NB4 (cell line): ENCODE data around the gene IL1RN.

Source experiments
- DNase-seq: peaks from one replicate; pipeline ENCODE4 v3.0.0; 2010; ENCODE audit warnings: low read depth
- H3K4me3 ChIP-seq: one replicate; pipeline ENCODE4 v1.5.1; 2011; ENCODE audit warnings: mild to moderate bottlenecking, low read depth, low read length, moderate library complexity
- MAX ChIP-seq: IDR thresholded peaks from 2 replicates; pipeline ENCODE4 v1.6.1; 2011; ENCODE audit warnings: low read depth, low read length
- MYC ChIP-seq: IDR thresholded peaks from 2 replicates; pipeline ENCODE4 v1.6.1; 2011; ENCODE audit warnings: low read depth, low read length
- POLR2A ChIP-seq: IDR thresholded peaks from 2 replicates; pipeline ENCODE4 v1.6.1; 2011; ENCODE audit warnings: mild to moderate bottlenecking; ENCODE audit not compliant: insufficient read length; ENCODE audit errors: extremely low read depth
- TF ChIP-seq, protein P1 (sequence below): IDR thresholded peaks from one replicate; pipeline ENCODE4 v1.5.1; 2012; ENCODE audit warnings: low read depth, low read length

Gene IL1RN

DNA sequence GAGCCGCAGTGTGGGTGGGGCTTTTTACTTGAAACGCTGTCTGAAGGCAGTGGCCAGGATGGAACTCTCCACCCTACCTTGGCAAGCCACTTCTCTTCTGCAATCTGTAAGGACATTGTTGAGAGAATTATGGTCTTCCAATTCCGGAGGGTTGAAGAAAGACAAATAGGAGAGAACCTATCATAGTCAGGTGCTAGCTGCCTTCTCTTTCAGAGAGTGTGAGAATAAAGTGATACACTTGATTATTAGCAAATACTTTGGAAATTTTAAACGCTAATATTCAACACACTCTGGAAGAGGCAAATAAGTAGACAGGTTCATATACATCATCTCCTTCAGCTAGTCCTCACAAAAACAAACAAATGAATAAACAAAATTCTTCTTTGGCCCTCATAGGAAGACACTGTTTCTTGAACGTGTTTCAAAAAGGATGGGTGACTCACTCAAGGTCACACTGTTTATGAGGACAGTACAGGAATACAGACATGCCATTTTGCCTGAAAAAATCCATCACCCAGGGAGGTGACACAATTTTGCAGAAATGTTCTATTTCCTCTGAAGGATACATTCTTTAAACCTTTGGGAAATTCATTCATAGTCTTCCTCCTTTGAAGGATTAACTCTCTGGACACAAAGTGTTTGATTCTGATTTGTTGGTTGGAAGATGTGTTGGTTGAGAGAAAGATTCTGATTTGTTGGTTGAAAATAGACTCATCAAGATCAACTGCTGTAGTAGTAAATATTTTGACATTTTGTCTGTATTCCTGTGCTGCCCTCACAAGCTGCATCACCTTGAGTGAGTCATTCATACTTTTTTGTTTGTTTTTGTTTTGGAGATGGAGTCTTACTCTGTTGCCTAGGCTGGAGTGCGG, 2.2 kb upstream of the IL1RN start:
- peak; percentile 42 for DNase-seq
- TF ChIP-seq MYC: no peak
- TF ChIP-seq, protein P1, sequence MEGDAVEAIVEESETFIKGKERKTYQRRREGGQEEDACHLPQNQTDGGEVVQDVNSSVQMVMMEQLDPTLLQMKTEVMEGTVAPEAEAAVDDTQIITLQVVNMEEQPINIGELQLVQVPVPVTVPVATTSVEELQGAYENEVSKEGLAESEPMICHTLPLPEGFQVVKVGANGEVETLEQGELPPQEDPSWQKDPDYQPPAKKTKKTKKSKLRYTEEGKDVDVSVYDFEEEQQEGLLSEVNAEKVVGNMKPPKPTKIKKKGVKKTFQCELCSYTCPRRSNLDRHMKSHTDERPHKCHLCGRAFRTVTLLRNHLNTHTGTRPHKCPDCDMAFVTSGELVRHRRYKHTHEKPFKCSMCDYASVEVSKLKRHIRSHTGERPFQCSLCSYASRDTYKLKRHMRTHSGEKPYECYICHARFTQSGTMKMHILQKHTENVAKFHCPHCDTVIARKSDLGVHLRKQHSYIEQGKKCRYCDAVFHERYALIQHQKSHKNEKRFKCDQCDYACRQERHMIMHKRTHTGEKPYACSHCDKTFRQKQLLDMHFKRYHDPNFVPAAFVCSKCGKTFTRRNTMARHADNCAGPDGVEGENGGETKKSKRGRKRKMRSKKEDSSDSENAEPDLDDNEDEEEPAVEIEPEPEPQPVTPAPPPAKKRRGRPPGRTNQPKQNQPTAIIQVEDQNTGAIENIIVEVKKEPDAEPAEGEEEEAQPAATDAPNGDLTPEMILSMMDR: no peak
- TF ChIP-seq MAX: no peak
- no peak for TF ChIP-seq POLR2A
- peak overlapping the region; percentile 35 for H3K4me3 ChIP-seq

DNA sequence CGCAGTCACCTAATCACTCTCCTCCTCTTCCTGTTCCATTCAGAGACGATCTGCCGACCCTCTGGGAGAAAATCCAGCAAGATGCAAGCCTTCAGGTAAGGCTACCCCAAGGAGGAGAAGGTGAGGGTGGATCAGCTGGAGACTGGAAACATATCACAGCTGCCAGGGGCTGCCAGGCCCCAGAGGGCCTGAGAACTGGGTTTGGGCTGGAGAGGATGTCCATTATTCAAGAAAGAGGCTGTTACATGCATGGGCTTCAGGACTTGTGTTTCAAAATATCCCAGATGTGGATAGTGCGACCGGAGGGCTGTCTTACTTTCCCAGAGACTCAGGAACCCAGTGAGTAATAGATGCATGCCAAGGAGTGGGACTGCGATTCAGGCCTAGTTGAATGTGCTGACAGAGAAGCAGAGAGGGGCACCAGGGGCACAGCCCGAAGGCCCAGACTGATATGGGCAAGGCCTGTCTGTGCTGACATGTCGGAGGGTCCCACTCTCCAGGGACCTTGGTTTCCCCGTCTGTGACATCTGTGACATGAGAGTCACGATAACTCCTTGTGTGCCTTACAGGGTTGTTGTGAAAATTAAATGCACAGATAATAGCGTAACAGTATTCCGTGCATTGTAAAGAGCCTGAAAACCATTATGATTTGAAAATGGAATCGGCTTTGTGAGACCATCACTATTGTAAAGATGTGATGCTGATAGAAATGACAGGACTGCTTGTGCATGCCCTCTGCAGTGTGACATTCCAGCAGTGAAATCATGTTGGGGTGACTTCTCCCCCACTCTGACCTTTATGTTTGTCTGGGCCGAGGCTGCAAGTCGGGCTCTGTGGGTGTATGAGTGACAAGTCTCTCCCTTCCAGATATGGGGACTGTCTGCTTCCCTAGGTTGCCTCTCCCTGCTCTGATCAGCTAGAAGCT, 510 bp downstream of the IL1RN start:
- H3K4me3 ChIP-seq: peak overlapping the region; percentile 60
- TF ChIP-seq, protein P1: no peak
- no peak for TF ChIP-seq MYC
- no peak for TF ChIP-seq MAX
- TF ChIP-seq POLR2A: no peak
- DNase-seq: no peak

DNA sequence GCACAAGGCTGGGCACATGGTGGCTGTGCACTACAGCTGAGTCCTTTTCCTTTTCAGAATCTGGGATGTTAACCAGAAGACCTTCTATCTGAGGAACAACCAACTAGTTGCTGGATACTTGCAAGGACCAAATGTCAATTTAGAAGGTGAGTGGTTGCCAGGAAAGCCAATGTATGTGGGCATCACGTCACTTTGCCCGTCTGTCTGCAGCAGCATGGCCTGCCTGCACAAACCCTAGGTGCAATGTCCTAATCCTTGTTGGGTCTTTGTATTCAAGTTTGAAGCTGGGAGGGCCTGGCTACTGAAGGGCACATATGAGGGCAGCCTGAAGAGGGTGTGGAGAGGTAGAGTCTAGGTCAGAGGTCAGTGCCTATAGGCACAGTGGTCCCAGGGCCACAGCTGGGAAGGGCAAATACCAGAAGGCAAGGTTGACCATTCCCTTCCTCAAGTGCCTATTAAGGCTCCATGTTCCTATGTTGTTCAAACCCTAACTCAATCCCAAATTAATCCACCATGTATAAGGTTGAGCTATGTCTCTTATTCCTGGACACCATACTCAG, 2.2 kb downstream of the IL1RN start:
- TF ChIP-seq MAX (no peak), MYC (no peak), POLR2A (no peak)
- TF ChIP-seq, protein P1: no peak
- DNase-seq: no peak
- no peak overlapping the region for H3K4me3 ChIP-seq

DNA sequence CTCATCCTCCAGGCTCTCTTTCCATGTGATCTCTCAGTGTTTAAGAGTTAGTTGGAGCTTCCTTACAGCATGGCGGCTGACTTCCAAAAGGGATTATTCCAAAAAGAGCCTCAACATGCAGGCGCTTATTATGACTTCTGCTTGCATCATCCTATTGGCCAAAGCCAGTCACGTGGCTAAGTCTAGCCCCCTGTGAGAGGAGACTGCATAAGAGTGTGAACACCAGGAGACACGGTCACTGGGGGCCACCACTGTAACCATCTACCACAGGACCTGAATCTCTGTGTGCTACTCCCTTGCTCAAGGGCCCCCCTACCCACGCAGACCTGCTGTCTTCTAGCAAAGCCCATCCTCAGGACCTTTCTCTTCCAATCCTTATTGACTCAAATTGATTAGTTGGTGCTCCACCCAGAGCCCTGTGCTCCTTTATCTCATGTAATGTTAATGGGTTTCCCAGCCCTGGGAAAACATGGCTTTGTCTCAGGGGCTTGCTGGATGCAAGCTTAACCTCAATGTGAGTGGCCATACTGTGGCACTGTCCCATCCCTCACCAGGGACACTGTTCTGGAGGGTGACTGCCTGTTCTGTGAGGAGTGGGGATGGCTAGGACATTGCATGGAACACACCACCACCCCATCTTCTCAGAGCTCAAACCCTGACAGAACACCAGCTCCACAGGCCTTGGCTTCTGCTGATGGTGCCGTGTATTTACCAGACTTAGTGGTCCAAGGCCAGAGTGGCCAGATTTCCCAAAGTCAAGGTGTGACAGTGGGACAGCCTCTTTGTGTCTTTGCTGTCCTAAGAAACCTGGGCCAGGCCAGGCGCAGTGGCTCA, 4.2 kb downstream of the IL1RN start:
- no peak overlapping the region for H3K4me3 ChIP-seq
- no peak for TF ChIP-seq MYC
- TF ChIP-seq, protein P1: no peak
- DNase-seq: no peak

DNA sequence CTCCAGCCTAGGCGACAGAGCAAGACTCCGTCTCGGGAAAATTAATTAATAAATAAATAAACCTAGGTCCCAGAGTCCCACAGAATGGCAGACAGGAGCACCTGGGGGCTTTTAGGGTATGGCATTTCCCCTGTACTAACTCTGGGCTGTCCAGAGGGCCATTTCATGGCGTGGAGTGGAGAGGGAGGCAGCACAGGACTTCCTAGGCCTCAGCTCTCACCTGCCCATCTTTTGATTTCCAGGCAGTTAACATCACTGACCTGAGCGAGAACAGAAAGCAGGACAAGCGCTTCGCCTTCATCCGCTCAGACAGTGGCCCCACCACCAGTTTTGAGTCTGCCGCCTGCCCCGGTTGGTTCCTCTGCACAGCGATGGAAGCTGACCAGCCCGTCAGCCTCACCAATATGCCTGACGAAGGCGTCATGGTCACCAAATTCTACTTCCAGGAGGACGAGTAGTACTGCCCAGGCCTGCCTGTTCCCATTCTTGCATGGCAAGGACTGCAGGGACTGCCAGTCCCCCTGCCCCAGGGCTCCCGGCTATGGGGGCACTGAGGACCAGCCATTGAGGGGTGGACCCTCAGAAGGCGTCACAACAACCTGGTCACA, 5.1 kb downstream of the IL1RN start:
- DNase-seq: no peak
- H3K4me3 ChIP-seq: no peak overlapping the region
- TF ChIP-seq MAX (no peak), MYC (no peak), POLR2A (no peak)
- TF ChIP-seq, protein P1: no peak
